Erythroblast (primary cell): ENCODE results near the gene PUM1.

ENCODE experiments used
- GATA1 ChIP-seq: IDR thresholded peaks from 2 replicates; pipeline ENCODE4 v1.6.1; 2011; ENCODE audit warnings: low read depth, mild to moderate bottlenecking, control low read depth, low read length, moderate library complexity
- POLR2A ChIP-seq: IDR thresholded peaks from 2 replicates; pipeline ENCODE4 v1.6.1; 2011; ENCODE audit warnings: mild to moderate bottlenecking, low read length

DNA sequence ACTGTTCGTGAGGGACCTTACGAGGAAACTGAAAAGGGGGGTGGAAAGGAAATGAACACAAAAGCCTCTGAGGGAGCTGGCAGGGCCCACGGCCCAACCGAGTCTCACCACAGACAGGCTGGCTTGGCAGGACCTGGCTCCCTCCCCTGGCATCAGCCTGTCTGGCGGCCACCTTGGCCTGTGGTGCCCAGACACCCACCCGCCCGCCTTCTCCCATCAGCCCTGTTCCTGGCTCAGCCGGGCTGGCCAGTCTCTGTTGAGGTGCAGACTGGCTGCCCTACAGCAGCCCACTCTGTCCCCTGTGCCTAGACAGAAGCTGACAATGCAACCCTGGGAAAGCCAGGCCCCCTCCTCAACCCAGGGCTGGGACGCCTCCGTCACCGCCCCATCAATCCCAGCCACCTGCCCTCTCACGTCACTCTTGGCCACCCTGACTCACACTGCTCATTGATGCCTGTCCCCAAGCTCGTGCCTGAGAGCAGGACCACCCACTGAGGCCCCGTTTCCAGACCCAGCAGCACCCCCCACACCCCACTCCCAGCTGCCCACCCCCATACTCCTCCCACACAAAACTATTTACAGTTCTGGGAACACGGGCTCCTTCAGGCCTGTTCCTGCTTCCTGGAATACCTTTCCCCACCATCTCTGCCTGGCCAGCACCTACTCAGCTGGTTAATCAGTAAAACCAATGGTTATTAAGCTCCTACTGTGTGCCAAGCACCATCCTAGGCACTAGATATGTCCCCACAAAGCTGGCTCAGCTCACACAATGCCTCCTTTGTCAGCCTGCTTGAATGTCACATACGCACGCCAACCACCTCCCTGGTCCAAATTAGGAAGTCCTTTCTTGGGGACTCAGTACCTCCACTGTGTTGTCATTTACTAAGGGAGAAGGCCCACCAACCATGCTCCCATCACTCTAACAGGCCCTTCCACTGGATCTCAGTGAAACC lies 179.7 kb downstream of the PUM1 start:
- TF ChIP-seq POLR2A (no peak), GATA1 (no peak)
